H9 (cell line): ENCODE data around the gene SPEF2. TPM values are rescaled to one million over a fixed set of nuclear protein-coding genes. Genes with fewer than 3 reads are reported as not detected.

ENCODE experiments used
- DNase-seq: peaks from one replicate; pipeline ENCODE4 v3.0.0-alpha.2; 2017
- H2AFZ ChIP-seq: one replicate; pipeline ENCODE4 v1.6.1; 2013; ENCODE audit warnings: mild to moderate bottlenecking, low read length, control low read depth, moderate library complexity
- H2AK5ac ChIP-seq: 2 replicates; pipeline ENCODE4 v1.6.1; 2013; ENCODE audit warnings: low read length, control low read depth, mixed read lengths; ENCODE audit not compliant: insufficient read length
- H2BK120ac ChIP-seq: one replicate; pipeline ENCODE4 v1.6.1; 2013; ENCODE audit warnings: low read depth, mild to moderate bottlenecking, low read length, control low read depth, inconsistent platforms; ENCODE audit not compliant: poor library complexity, severe bottlenecking
- H2BK12ac ChIP-seq: 2 replicates; pipeline ENCODE4 v1.6.1; 2013; ENCODE audit warnings: low read length, control low read depth, mixed read lengths, low read depth; ENCODE audit not compliant: insufficient read length
- H2BK15ac ChIP-seq: 2 replicates; pipeline ENCODE4 v1.6.1; 2013; ENCODE audit warnings: low read depth, low read length, control low read depth
- H2BK20ac ChIP-seq: one replicate; pipeline ENCODE4 v1.6.1; 2013; ENCODE audit warnings: low read depth, mild to moderate bottlenecking, low read length, control low read depth, inconsistent platforms; ENCODE audit not compliant: poor library complexity, severe bottlenecking
- H2BK5ac ChIP-seq: 2 replicates; pipeline ENCODE4 v1.6.1; 2013; ENCODE audit warnings: low read length, control low read depth, mixed read lengths; ENCODE audit not compliant: insufficient read length
- H3K14ac ChIP-seq: 2 replicates; pipeline ENCODE4 v1.6.1; 2013; ENCODE audit warnings: low read length, control low read depth; ENCODE audit not compliant: insufficient read depth
- H3K18ac ChIP-seq: 2 replicates; pipeline ENCODE4 v1.6.1; 2013; ENCODE audit warnings: low read depth, mild to moderate bottlenecking, mixed read lengths, low read length, control low read depth; ENCODE audit not compliant: insufficient read length
- H3K23ac ChIP-seq: 2 replicates; pipeline ENCODE4 v1.6.1; 2013; ENCODE audit warnings: low read length, control low read depth, mixed read lengths, low read depth; ENCODE audit not compliant: insufficient read length
- H3K23me2 ChIP-seq: 2 replicates; pipeline ENCODE4 v1.6.1; 2013; ENCODE audit warnings: low read depth, mild to moderate bottlenecking, mixed read lengths, low read length, control low read depth; ENCODE audit not compliant: insufficient read length, poor library complexity, severe bottlenecking
- H3K27ac ChIP-seq: 2 replicates; pipeline ENCODE4 v1.5.1; 2013; ENCODE audit warnings: low read length, control low read depth, mixed read lengths, low read depth; ENCODE audit not compliant: insufficient read length
- H3K27me3 ChIP-seq: 2 replicates; pipeline ENCODE4 v1.6.1; 2013; ENCODE audit warnings: low read length, control low read depth, inconsistent platforms; ENCODE audit not compliant: insufficient read depth
- H3K4ac ChIP-seq: 2 replicates; pipeline ENCODE4 v1.6.1; 2013; ENCODE audit warnings: low read depth, mild to moderate bottlenecking, control low read depth, inconsistent platforms, low read length, moderate library complexity
- H3K4me1 ChIP-seq: 2 replicates; pipeline ENCODE4 v1.6.1; 2013; ENCODE audit warnings: low read length, control low read depth, inconsistent platforms; ENCODE audit not compliant: insufficient read depth
- H3K4me2 ChIP-seq: 2 replicates; pipeline ENCODE4 v1.6.1; 2013; ENCODE audit warnings: low read length, control low read depth, mixed read lengths; ENCODE audit not compliant: insufficient read length, insufficient read depth
- H3K56ac ChIP-seq: 2 replicates; pipeline ENCODE4 v1.6.1; 2013; ENCODE audit warnings: low read depth, mild to moderate bottlenecking, mixed read lengths, low read length, control low read depth; ENCODE audit not compliant: insufficient read length
- H3K79me1 ChIP-seq: 2 replicates; pipeline ENCODE4 v1.6.1; 2013; ENCODE audit warnings: low read depth, mild to moderate bottlenecking, moderate library complexity, low read length, control low read depth, inconsistent platforms; ENCODE audit not compliant: insufficient read depth, poor library complexity, severe bottlenecking
- H3K79me2 ChIP-seq: 2 replicates; pipeline ENCODE4 v1.6.1; 2013; ENCODE audit warnings: low read length, control low read depth, inconsistent platforms; ENCODE audit not compliant: insufficient read depth
- H3K9ac ChIP-seq: 2 replicates; pipeline ENCODE4 v1.6.1; 2013; ENCODE audit warnings: low read length, control low read depth, mixed read lengths; ENCODE audit not compliant: insufficient read length; ENCODE audit errors: extremely low read depth
- H3K9me3 ChIP-seq: one replicate; pipeline ENCODE4 v1.6.1; 2013; ENCODE audit warnings: low read depth, low read length, inconsistent platforms; ENCODE audit not compliant: control insufficient read depth
- H3T11ph ChIP-seq: one replicate; pipeline ENCODE4 v1.6.1; 2013; ENCODE audit warnings: mild to moderate bottlenecking, low read length, control low read depth, inconsistent platforms
- H4K20me1 ChIP-seq: one replicate; pipeline ENCODE4 v1.6.1; 2013; ENCODE audit not compliant: control insufficient read depth, insufficient read length, insufficient read depth
- H4K5ac ChIP-seq: 2 replicates; pipeline ENCODE4 v1.6.1; 2013; ENCODE audit warnings: low read depth, mild to moderate bottlenecking, mixed read lengths, low read length, control low read depth; ENCODE audit not compliant: insufficient read length
- H4K8ac ChIP-seq: replicated peaks from 2 replicates; pipeline ENCODE4 v1.6.1; 2013; ENCODE audit warnings: low read length, control low read depth, mixed read lengths, low read depth; ENCODE audit not compliant: insufficient read length
- H4K91ac ChIP-seq: 2 replicates; pipeline ENCODE4 v1.6.1; 2013; ENCODE audit warnings: low read depth, mild to moderate bottlenecking, moderate library complexity, mixed read lengths, low read length, control low read depth; ENCODE audit not compliant: insufficient read length
- H3K27ac Mint-ChIP-seq, 3 experiments: 2 replicates in 2 of 3; 3 replicates in 1 of 3; pipeline ENCODE4 v1.8.0; 2020 to 2021; ENCODE audit warnings: mixed read lengths in 3 of 3, mild to moderate bottlenecking in 1 of 3, moderate library complexity in 1 of 3
- H3K27me3 Mint-ChIP-seq: 2 replicates; pipeline ENCODE4 v1.8.0; 2021; ENCODE audit warnings: low read depth, mild to moderate bottlenecking, moderate library complexity, mixed read lengths
- H3K36me3 Mint-ChIP-seq, 3 experiments: 2 replicates in 2 of 3; 3 replicates in 1 of 3; pipeline ENCODE4 v1.8.0; 2020 to 2021; ENCODE audit warnings: low read depth in 3 of 3, mixed read lengths in 3 of 3; ENCODE audit not compliant: insufficient read depth in 1 of 3
- H3K4me1 Mint-ChIP-seq, 2 experiments: 2 replicates each; pipeline ENCODE4 v1.8.0; 2020; ENCODE audit warnings: mixed read lengths in 2 of 2
- H3K4me3 Mint-ChIP-seq, 2 experiments: 2 replicates in 1 of 2; 3 replicates in 1 of 2; pipeline ENCODE4 v1.8.0; 2020 to 2021; ENCODE audit warnings: mild to moderate bottlenecking in 2 of 2, mixed read lengths in 2 of 2, moderate library complexity in 1 of 2
- H3K9me3 Mint-ChIP-seq, 2 experiments: 2 replicates in 1 of 2; 3 replicates in 1 of 2; pipeline ENCODE4 v1.8.0; 2020; ENCODE audit warnings: mild to moderate bottlenecking in 2 of 2, mixed read lengths in 2 of 2, moderate library complexity in 1 of 2
- CTCF ChIP-seq: fragments of 200-600 bp; sonication (generic); conservative IDR thresholded peaks from 3 replicates; pipeline ENCODE4 v1.8.0; 2021; ENCODE audit warnings: antibody characterized with exemption, mild to moderate bottlenecking
- WGBS: extraction: QIAGEN DNeasy Blood & Tissue Kit; methylation state at CpG from one replicate; pipeline ENCODE4 v1.1.7; 2013; ENCODE audit warnings: missing lambda C conversion rate, low lambda C conversion rate, mixed read lengths; ENCODE audit not compliant: insufficient read length; ENCODE audit errors: extremely low coverage; 5-methylcytosine and 5-hydroxymethylcytosine counted together
- total RNA-seq: library from RNA; stranded (reverse); gene quantifications from 2 replicates; pipeline ENCODE4 v1.2.1, GENCODE V29; 2021

Gene SPEF2
- total RNA-seq, 1 experiment from 2014 or later = 1.0 TPM

GRCh38 chr5:35668794-35669193, 51.1 kb downstream of the SPEF2 start:
- Histone ChIP-seq H4K5ac (no peak overlapping the region), H3K9me3 (no peaks in the 10 kb centered on the region), H3K4me2 (no peak overlapping the region), H2BK15ac (no peak overlapping the region), H3K27ac (no peak overlapping the region), H2BK120ac (no peak overlapping the region), H2BK12ac (no peak overlapping the region), H3K23me2 (no peaks in the 10 kb centered on the region), H2BK5ac (no peak overlapping the region), H4K20me1 (no peaks in the 10 kb centered on the region), H3K4ac (no peak overlapping the region), H3K4me1 (no peaks in the 10 kb centered on the region; the same call in 1 of the 2 replicates), H2AK5ac (no peak overlapping the region), H3K9ac (no peak overlapping the region), H2BK20ac (no peak overlapping the region), H4K91ac (no peak overlapping the region), H2AFZ (no peak overlapping the region), H3K23ac (no peak overlapping the region), H3K14ac (no peak overlapping the region), H3K79me1 (no peaks in the 10 kb centered on the region), H3K27me3 (no peaks in the 10 kb centered on the region), H3K79me2 (no peaks in the 10 kb centered on the region), H3K56ac (no peak overlapping the region), H3K18ac (no peak overlapping the region), H3T11ph (no peak overlapping the region), H4K8ac (no peak overlapping the region)
- Mint-ChIP-seq H3K27me3 (peaks cover 20% of the 10 kb centered on the region), H3K9me3 (no peaks in the 10 kb centered on the region), H3K36me3 (no peaks in the 10 kb centered on the region), H3K4me3 (no peak overlapping the region), H3K27ac (no peak overlapping the region), H3K4me1 (peaks cover 1% of the 10 kb centered on the region in 2 experiments; a peak in 2 of 4 replicates)
- no peak for TF ChIP-seq CTCF
- DNase-seq = no peak
- WGBS = no CpG with 5 or more reads among the region's 2 CpGs
